GM23338 (cell line): Measurements from ENCODE around the gene C1QTNF4. TPM values are rescaled to one million over a fixed set of nuclear protein-coding genes. Genes with fewer than 3 reads are reported as not detected.

ENCODE experiments used
- ATAC-seq: fragments of 200-7000 bp; cut with Tn5 transposase; 3 replicates; pipeline ENCODE4 v1.9.1; 2020
- DNase-seq: peaks from one replicate; pipeline ENCODE4 v3.0.0-alpha.2; 2015; ENCODE audit warnings: low spot score
- H2AFZ ChIP-seq: fragments of 200-600 bp; sonication (generic); 2 replicates; pipeline ENCODE4 v1.8.0; 2016; ENCODE audit warnings: antibody characterized with exemption, mild to moderate bottlenecking, moderate library complexity
- H3F3A ChIP-seq: fragments of 200-600 bp; sonication (generic); replicated peaks from 2 replicates; pipeline ENCODE4 v1.8.0; 2017; ENCODE audit warnings: antibody characterized with exemption, mixed run types, low read depth
- H3K27ac ChIP-seq: fragments of 200-600 bp; sonication (generic); 2 replicates; pipeline ENCODE4 v1.6.1; 2016; ENCODE audit warnings: low read depth
- H3K27me3 ChIP-seq: fragments of 200-600 bp; sonication (generic); 2 replicates; pipeline ENCODE4 v1.8.0; 2016; ENCODE audit warnings: mild to moderate bottlenecking, mixed run types, moderate library complexity; ENCODE audit not compliant: insufficient read depth
- H3K36me3 ChIP-seq: fragments of 200-600 bp; sonication (generic); 2 replicates; pipeline ENCODE4 v1.8.0; 2016; ENCODE audit warnings: mild to moderate bottlenecking; ENCODE audit not compliant: insufficient read depth
- H3K4me1 ChIP-seq: fragments of 200-600 bp; sonication (generic); 2 replicates; pipeline ENCODE4 v1.8.0; 2016; ENCODE audit warnings: mild to moderate bottlenecking, moderate library complexity; ENCODE audit not compliant: insufficient read depth
- H3K4me2 ChIP-seq: fragments of 200-600 bp; sonication (generic); 2 replicates; pipeline ENCODE4 v1.7.1; 2017; ENCODE audit warnings: mixed run types
- H3K4me3 ChIP-seq: fragments of 200-600 bp; sonication (generic); 2 replicates; pipeline ENCODE4 v1.6.1; 2016; ENCODE audit warnings: mixed run types
- H3K79me2 ChIP-seq: fragments of 200-600 bp; sonication (generic); replicated peaks from 2 replicates; pipeline ENCODE4 v1.8.0; 2017; ENCODE audit warnings: mild to moderate bottlenecking; ENCODE audit not compliant: insufficient read depth
- H3K9me2 ChIP-seq: fragments of 200-600 bp; sonication (generic); 2 replicates; pipeline ENCODE4 v1.8.0; 2017; ENCODE audit not compliant: insufficient read depth
- H4K20me1 ChIP-seq: fragments of 200-600 bp; sonication (generic); replicated peaks from 2 replicates; pipeline ENCODE4 v1.8.0; 2017; ENCODE audit warnings: mild to moderate bottlenecking; ENCODE audit not compliant: insufficient read depth
- H3K27ac Mint-ChIP-seq: 2 replicates; pipeline ENCODE4 v1.8.0; 2020; ENCODE audit warnings: inconsistent platforms, mild to moderate bottlenecking, moderate library complexity, mixed read lengths
- H3K27me3 Mint-ChIP-seq: 3 replicates; pipeline ENCODE4 v1.8.0; 2022; ENCODE audit warnings: low read depth, mild to moderate bottlenecking, moderate library complexity, mixed read lengths, inconsistent platforms; ENCODE audit not compliant: insufficient read depth, poor library complexity
- H3K36me3 Mint-ChIP-seq: 3 replicates; pipeline ENCODE4 v1.8.0; 2021; ENCODE audit warnings: low read depth, mild to moderate bottlenecking, inconsistent platforms, moderate library complexity, mixed read lengths
- H3K4me1 Mint-ChIP-seq: 3 replicates; pipeline ENCODE4 v1.8.0; 2020; ENCODE audit warnings: mild to moderate bottlenecking, inconsistent platforms, mixed read lengths
- H3K4me3 Mint-ChIP-seq: 3 replicates; pipeline ENCODE4 v1.8.0; 2021; ENCODE audit warnings: moderate library complexity, mild to moderate bottlenecking, inconsistent platforms, mixed read lengths
- H3K9me3 Mint-ChIP-seq: 3 replicates; pipeline ENCODE4 v1.8.0; 2020; ENCODE audit warnings: moderate library complexity, mild to moderate bottlenecking, inconsistent platforms, mixed read lengths
- CREB1 ChIP-seq: fragments of 250-450 bp; sonication (Bioruptor Pico); IDR thresholded peaks from 2 replicates; pipeline ENCODE4 v1.5.0; 2020; ENCODE audit warnings: low read depth, mild to moderate bottlenecking, moderate library complexity
- JUNB ChIP-seq: IDR thresholded peaks from one replicate; pipeline ENCODE4 v1.6.1; 2016; ENCODE audit warnings: antibody characterized with exemption; ENCODE audit not compliant: unreplicated experiment
- ZNF114 ChIP-seq: fragments of 250-450 bp; sonication (Bioruptor Pico); IDR thresholded peaks from 2 replicates; pipeline ENCODE4 v1.5.0; 2020; ENCODE audit warnings: mild to moderate bottlenecking, moderate library complexity
- ZNF331 ChIP-seq: fragments of 250-450 bp; sonication (Bioruptor Pico); IDR thresholded peaks from 2 replicates; pipeline ENCODE4 v1.5.0; 2020; ENCODE audit warnings: low read depth, mild to moderate bottlenecking, moderate library complexity
- polyA plus RNA-seq: library from polyadenylated mRNA; unstranded; fragments of >200 nt; fragmentation: Nextera tagmentation; extraction: Ambion mirVana; gene quantifications from 2 replicates; pipeline ENCODE4 v1.2.1, GENCODE V29; 2016
- total RNA-seq: library from RNA; depleted of rRNA; stranded (reverse); fragments of >200 nt; shearing (Covaris generic); gene quantifications from 2 replicates; pipeline ENCODE4 v1.2.3, GENCODE V29; 2014
- TF ChIP-seq, protein P1 (sequence below): fragments of 250-450 bp; sonication (Bioruptor Pico); IDR thresholded peaks from 2 replicates; pipeline ENCODE4 v1.5.0; 2020; ENCODE audit warnings: mild to moderate bottlenecking, moderate library complexity
- TF ChIP-seq, protein P2 (sequence below), 2 experiments: fragments of 200-600 bp in 1 of 2; sonication (generic) in 1 of 2; conservative IDR thresholded peaks; 2 replicates each; pipeline versions ENCODE4 v1.5.1 to v1.6.1; 2016 to 2017; ENCODE audit warnings: antibody characterized with exemption in 2 of 2, low read depth in 2 of 2, mild to moderate bottlenecking in 2 of 2, moderate library complexity in 1 of 2

C1QTNF4 gene
- total and polyA plus RNA-seq, 2 experiments from 2014 or later: 5.2 to 6.6 TPM

DNA sequence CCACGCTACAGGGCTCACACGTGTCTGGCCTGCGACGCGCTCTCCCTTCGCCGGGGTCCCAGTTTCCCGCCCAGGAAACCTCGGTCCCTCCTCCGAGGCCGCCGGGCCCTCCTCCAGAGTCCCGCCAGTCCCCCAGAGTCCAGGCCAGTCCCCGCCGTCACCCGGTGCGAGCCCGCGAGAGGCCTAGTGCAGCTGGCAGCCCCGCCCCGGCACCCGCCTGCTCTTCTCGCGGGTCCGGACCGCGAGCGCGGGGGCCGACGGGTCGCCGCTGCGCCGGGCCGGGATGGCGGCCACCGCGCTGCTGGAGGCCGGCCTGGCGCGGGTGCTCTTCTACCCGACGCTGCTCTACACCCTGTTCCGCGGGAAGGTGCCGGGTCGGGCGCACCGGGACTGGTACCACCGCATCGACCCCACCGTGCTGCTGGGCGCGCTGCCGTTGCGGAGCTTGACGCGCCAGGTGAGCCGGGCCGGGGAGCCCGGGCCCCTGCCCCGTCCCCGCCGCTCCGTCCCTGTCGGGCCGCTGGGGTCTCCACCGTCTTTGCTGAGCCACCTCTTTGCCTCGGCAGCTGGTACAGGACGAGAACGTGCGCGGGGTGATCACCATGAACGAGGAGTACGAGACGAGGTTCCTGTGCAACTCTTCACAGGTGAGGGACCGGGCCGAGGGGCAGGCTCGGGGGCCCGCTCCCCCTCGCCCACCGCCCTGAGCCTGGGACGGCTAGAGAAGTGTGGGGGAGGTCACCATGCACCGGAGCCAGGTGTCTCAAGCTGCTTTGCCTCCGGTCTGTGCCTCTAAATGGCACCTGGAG, 28.7 kb downstream of the C1QTNF4 start, which contains the start of gene PTPMT1 (continued):
- TF ChIP-seq, protein P1, sequence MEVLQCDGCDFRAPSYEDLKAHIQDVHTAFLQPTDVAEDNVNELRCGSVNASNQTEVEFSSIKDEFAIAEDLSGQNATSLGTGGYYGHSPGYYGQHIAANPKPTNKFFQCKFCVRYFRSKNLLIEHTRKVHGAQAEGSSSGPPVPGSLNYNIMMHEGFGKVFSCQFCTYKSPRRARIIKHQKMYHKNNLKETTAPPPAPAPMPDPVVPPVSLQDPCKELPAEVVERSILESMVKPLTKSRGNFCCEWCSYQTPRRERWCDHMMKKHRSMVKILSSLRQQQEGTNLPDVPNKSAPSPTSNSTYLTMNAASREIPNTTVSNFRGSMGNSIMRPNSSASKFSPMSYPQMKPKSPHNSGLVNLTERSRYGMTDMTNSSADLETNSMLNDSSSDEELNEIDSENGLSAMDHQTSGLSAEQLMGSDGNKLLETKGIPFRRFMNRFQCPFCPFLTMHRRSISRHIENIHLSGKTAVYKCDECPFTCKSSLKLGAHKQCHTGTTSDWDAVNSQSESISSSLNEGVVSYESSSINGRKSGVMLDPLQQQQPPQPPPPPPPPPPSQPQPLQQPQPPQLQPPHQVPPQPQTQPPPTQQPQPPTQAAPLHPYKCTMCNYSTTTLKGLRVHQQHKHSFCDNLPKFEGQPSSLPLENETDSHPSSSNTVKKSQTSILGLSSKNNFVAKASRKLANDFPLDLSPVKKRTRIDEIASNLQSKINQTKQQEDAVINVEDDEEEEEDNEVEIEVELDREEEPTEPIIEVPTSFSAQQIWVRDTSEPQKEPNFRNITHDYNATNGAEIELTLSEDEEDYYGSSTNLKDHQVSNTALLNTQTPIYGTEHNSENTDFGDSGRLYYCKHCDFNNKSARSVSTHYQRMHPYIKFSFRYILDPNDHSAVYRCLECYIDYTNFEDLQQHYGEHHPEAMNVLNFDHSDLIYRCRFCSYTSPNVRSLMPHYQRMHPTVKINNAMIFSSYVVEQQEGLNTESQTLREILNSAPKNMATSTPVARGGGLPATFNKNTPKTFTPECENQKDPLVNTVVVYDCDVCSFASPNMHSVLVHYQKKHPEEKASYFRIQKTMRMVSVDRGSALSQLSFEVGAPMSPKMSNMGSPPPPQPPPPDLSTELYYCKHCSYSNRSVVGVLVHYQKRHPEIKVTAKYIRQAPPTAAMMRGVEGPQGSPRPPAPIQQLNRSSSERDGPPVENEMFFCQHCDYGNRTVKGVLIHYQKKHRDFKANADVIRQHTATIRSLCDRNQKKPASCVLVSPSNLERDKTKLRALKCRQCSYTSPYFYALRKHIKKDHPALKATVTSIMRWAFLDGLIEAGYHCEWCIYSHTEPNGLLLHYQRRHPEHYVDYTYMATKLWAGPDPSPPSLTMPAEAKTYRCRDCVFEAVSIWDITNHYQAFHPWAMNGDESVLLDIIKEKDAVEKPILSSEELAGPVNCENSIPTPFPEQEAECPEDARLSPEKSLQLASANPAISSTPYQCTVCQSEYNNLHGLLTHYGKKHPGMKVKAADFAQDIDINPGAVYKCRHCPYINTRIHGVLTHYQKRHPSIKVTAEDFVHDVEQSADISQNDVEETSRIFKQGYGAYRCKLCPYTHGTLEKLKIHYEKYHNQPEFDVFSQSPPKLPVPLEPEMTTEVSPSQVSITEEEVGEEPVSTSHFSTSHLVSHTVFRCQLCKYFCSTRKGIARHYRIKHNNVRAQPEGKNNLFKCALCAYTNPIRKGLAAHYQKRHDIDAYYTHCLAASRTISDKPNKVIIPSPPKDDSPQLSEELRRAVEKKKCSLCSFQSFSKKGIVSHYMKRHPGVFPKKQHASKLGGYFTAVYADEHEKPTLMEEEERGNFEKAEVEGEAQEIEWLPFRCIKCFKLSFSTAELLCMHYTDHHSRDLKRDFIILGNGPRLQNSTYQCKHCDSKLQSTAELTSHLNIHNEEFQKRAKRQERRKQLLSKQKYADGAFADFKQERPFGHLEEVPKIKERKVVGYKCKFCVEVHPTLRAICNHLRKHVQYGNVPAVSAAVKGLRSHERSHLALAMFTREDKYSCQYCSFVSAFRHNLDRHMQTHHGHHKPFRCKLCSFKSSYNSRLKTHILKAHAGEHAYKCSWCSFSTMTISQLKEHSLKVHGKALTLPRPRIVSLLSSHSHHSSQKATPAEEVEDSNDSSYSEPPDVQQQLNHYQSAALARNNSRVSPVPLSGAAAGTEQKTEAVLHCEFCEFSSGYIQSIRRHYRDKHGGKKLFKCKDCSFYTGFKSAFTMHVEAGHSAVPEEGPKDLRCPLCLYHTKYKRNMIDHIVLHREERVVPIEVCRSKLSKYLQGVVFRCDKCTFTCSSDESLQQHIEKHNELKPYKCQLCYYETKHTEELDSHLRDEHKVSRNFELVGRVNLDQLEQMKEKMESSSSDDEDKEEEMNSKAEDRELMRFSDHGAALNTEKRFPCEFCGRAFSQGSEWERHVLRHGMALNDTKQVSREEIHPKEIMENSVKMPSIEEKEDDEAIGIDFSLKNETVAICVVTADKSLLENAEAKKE (CRISPR knock-in tag): no peak

GRCh38 chr11:47564933-47565339, 29.3 kb downstream of the C1QTNF4 start:
- Histone ChIP-seq H3K4me2 (peak overlapping the region; percentile 98), H3K4me1 (peaks cover 6% of the 10 kb centered on the region; the same call in 1 of the 2 replicates), H3K9me2 (no peaks in the 10 kb centered on the region), H2AFZ (peak overlapping the region; percentile 98), H3K36me3 (no peaks in the 10 kb centered on the region), H3K27me3 (no peaks in the 10 kb centered on the region), H4K20me1 (no peaks in the 10 kb centered on the region), H3K27ac (no peak overlapping the region), H3K79me2 (peaks cover 34% of the 10 kb centered on the region), H3F3A (0 out of 2 replicates have a peak, but pooled peaks cover 4% of the 10 kb centered on the region), H3K4me3 (peak overlapping the region; percentile 96)
- Mint-ChIP-seq H3K9me3 (peaks cover 2% of the 10 kb centered on the region; the same call in 1 of the 3 replicates), H3K4me1 (peaks cover 8% of the 10 kb centered on the region), H3K27me3 (peaks cover 8% of the 10 kb centered on the region), H3K36me3 (peaks cover 15% of the 10 kb centered on the region), H3K4me3 (peak overlapping the region; percentile 88), H3K27ac (no peak overlapping the region)
- DNase-seq: no peak
- peak; percentile 47 for ATAC-seq
- TF ChIP-seq ZNF331 (CRISPR knock-in tag): no peak
- no peak for TF ChIP-seq CREB1 (CRISPR knock-in tag)
- TF ChIP-seq, protein P2, sequence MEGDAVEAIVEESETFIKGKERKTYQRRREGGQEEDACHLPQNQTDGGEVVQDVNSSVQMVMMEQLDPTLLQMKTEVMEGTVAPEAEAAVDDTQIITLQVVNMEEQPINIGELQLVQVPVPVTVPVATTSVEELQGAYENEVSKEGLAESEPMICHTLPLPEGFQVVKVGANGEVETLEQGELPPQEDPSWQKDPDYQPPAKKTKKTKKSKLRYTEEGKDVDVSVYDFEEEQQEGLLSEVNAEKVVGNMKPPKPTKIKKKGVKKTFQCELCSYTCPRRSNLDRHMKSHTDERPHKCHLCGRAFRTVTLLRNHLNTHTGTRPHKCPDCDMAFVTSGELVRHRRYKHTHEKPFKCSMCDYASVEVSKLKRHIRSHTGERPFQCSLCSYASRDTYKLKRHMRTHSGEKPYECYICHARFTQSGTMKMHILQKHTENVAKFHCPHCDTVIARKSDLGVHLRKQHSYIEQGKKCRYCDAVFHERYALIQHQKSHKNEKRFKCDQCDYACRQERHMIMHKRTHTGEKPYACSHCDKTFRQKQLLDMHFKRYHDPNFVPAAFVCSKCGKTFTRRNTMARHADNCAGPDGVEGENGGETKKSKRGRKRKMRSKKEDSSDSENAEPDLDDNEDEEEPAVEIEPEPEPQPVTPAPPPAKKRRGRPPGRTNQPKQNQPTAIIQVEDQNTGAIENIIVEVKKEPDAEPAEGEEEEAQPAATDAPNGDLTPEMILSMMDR (conservative IDR thresholded peaks at IDR 0.05; ENCODE audit: low read depth in 2 of 2): no peak
- no peak for TF ChIP-seq JUNB
- TF ChIP-seq, protein P1 (CRISPR knock-in tag): no peak
- TF ChIP-seq ZNF114 (CRISPR knock-in tag): no peak
